ENCODE data around the gene RPL28.

The RPL28 gene

GRCh38 chr19:55353803-55354697, 31.7 kb upstream of the RPL28 start:
- peak; percentile 57 for DNase-seq

DNA sequence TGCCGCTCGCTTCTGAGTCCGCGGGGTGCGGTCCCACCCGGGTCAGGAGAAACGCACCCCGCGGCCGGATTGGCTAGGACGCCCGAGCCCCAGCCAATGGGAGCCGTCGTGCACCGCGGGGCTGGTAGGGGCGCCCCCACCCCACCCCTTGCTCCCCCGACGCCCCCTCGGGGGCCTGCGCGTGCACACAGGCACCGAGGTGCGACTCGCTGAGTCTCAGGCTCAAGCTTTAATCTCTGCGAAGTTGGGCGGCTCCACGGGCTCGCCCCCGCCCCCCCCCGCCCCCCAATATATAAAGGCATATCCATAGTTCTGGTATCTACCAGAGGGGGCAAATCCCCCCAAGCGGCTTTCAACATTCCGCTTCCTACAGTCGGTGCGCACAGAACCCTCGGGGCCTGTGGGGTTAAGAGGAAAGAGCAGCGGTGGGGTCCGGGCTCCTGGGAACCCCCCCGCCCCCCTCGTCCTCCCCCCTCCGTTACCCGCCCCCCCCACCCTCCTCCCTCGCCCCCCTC, 31.0 kb upstream of the RPL28 start, which contains the start of gene COX6B2:
Gene COX6B2, minus strand, starts transcription at position 22 of the 515 bp plus-strand sequence. CDS start 198 bp downstream, outside the sequence.
- DNase-seq = no peak

DNA sequence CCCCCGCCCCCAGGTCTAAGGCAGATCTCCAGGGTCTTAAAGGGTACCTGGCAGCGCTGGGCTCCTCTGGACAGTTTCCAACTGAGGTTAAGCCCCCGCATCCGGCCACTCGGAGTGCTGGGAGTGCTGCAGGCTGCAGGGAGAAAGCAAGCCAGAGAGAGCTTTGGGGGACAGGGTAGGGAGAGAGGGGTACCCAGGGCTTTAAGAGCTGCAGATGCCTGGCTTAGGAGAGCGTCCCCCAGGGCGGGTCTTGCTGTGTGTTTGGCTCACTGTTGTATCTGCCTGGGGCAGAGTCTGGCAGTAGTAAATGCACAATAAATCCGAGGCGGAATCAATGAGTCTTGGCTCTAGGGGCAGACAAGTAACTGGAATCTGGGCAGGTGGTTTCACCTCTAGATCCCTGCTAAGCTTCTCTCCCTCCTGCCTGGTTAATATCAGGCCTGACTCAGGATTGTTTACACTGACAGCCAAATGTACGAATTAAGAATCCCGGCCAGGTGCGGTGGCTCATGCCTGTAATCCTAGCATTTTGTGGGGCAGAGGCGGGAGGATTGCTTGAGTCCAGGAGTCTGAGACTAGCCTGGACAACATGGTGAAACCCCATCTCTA, 30.4 kb upstream of the RPL28 start:
- no peak for DNase-seq

DNA sequence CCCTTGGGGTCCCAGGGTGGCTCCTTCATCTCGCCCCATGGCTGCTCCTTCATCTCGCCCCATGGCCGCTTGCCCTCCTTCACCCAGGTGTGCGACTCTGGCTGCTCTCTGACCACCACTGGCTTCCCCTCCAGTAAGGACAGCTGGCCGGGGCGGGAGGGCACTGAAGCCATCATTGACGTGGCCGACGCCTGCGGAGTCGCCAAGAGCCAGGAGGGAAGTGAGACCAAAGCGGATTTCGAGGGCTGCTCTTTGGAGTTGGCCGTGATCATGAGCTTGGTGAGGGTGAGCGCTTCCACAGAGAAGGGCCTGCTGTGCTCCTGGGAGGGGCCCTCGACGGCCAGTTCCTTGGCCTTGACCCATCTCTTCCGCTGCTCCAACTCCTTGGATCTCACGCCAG, 27.2 kb upstream of the RPL28 start:
- DNase-seq = no peak

DNA sequence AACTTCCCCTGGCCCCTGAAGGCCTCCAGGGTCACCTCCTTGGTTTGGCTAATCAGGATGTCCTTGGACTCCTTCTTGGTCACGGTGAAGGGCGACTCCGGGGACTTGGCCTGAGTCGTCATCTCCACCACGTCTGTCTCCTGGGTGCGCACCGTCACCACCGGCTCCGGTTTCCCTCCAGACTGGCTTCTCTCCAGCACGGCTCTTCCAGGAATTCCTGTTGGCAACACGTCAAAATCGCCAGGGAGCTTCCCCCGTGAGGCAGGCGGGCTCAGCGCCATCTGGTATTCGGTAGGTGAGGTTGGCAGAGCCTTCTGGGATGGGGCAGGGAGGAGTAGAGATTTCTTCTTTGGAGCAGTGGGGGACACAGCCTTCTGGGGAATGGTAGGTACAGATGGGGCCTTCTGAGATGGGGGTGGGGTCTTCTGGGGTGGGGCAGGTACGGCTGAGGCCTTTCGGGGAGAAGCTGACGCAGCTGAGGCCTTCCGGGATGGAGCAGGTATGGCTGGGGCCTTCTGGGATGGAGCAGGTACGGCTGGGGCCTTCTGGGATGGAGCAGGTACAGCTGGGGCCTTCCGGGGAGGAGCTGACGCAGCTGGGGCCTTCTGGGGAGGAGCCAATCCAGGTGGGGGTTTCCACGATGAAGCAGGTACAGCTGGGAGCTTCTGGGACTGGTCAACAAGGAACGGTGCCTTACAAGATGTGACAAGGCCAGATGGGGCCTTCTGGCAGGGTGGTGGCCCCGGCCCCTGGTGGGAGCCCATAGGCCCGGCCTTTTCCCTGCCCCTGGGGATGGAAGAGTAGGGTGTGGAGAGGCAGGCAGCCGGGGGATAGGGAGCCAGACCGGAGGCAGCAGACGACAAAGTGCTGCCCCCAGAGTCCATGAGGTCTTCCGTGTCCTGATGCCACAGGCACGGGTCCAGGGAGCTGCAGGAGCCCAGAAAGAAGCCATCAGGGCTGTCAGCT, 26.5 kb upstream of the RPL28 start:
- DNase-seq = no peak

- no peak for DNase-seq
Observed at GRCh38 chr19:55360902-55361301, 24.8 kb upstream of the RPL28 start.

- no peak for DNase-seq
Observed at GRCh38 chr19:55362174-55362989, 23.4 kb upstream of the RPL28 start.

DNA sequence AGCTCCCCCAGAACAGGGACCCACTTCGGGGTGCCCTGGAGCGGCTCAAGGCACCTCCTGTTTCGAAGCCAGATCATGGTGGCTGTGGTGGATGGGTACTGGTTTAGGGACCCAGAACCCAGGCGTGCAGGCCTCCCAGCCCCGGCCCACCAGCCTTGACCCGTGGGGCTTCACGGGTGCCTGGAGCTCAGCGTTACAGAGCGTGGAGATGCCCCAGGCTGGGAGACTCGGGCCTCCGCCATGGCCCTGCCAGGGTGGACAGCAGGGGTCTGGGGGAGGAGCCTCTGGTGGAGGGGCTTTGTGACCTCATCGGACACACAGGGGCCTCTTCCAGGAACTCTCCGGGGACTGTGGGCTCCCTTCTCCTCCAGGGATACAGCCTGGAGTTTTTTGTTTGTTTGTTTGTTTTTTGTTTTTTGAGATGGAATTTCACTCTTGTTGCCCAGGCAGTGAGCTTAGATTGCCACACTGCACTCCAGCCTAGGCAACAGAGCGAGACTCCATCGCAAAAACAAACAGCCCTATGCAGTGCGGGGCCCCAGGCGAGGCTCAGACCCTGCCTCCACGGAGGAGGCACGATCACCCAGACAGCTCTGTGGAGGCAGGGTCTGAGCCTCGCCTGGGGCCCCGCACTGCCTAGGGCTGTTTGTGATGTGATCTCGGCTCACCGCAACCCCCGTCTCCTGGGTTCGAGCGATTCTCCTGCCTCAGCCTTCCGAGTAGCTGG, 22.6 kb upstream of the RPL28 start, which contains the start of gene GARIN5B:
Gene GARIN5B, minus strand, starts transcription at position 271 of the 727 bp plus-strand sequence. Its CDS starts 194 bp downstream, at position 77.
- no peak for DNase-seq

- no peak for DNase-seq
Observed at GRCh38 chr19:55365245-55365644, 20.5 kb upstream of the RPL28 start.

DNA sequence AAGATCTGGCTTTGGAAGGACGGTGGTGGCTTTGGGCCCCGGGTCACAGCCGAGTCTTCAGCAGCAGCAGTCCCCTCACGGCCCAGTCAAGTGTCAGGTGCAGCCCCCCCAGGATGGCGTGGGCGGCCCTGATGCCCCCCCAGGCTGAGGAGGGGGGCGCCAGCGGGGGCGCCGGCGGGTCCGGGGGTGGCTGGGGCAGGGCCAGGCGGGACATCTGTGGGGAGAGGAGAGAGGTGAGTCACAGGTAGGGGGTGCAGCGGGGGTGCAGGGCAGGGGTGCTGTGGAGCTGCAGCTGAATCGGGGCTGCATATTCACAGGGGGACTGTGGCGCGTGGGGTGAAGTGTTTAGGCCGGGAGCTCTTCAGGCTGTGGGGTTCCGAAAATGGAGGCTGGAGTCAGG, 19.8 kb upstream of the RPL28 start:
- no peak for DNase-seq

GRCh38 chr19:55366790-55367189, 18.9 kb upstream of the RPL28 start:
- no peak for DNase-seq

- no peak for DNase-seq
Observed at GRCh38 chr19:55368106-55368505, 17.6 kb upstream of the RPL28 start.

- no peak for DNase-seq
Observed at GRCh38 chr19:55368701-55369563, 16.8 kb upstream of the RPL28 start.

- no peak for DNase-seq
Observed at GRCh38 chr19:55369653-55370304, 16.0 kb upstream of the RPL28 start.

DNA sequence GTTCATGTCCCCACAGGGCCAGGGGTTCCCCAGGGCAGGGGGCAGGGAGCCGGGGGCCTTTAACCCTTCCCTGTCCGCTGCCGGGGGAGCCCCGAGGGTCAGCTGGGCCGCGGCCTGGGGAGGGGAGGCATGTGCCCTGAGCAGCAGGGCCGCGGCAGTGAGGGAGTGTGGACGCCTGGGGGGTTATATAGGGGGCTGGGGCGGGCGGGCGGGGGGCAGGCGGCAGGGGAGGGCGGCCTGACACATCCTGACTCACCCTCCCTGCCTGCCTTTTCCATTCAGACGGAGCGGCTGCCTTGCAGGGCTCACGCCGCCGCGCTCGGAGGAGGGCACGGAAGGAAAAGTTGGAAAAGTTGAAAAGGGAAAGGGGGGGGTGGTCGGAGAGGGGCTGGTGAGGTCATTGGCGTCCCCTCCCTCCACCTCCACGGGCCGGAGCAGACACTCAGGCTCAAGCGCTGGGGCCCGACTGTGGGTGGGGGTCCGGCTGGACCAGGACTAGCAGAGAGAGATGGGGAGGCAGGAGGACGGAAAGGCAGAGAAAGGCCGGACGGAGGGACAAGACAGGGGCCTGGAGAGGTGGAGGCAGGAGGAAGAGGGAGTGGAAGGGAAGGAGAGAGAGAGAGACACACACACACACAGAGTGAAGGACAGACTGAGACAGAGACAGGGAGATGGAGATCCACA, 15.3 kb upstream of the RPL28 start, which contains the start of gene IL11:
Gene IL11, minus strand, starts transcription at position 159 of the 684 bp plus-strand sequence. Its CDS starts 153 bp downstream, at position 6.
- no peak for DNase-seq

GRCh38 chr19:55372316-55373081, 13.2 kb upstream of the RPL28 start:
- DNase-seq = no peak

- no peak for DNase-seq
Observed at GRCh38 chr19:55373306-55373992, 12.3 kb upstream of the RPL28 start.

All from activated effector memory CD4-positive, alpha-beta T cell treated with Interleukin-2 at 50 U/mL for 16 hours (primary cell).